K562 (cell line): ENCODE data around the gene TNPO3.

ENCODE experiments used
- BRCA1 ChIP-seq, 2 experiments: fragments of 450-650 bp in 1 of 2; sonication (generic) in 1 of 2; formaldehyde crosslinking in 1 of 2; IDR thresholded peaks; 2 replicates each; pipeline versions ENCODE4 v1.5.0 to v1.6.1; 2017 to 2020; ENCODE audit warnings: mild to moderate bottlenecking in 1 of 2, missing genetic modification reagents in 1 of 2
- CHD2 ChIP-seq: IDR thresholded peaks from 2 replicates; pipeline ENCODE4 v1.6.1; 2011; ENCODE audit warnings: low read depth, low read length
- CTCF ChIP-seq, 3 experiments: IDR thresholded peaks in 2 of 3; conservative IDR thresholded peaks in 1 of 3; 2 replicates each; pipeline ENCODE4 v1.5.1; 2011 to 2012; ENCODE audit warnings: low read length in 3 of 3, mild to moderate bottlenecking in 3 of 3, control low read depth in 2 of 3, improper control_type of control experiment in 1 of 3, inconsistent platforms in 1 of 3, low read depth in 1 of 3, mixed read lengths in 1 of 3, moderate library complexity in 1 of 3; ENCODE audit not compliant: insufficient read depth in 2 of 3
- MTA3 ChIP-seq: fragments of 450-650 bp; formaldehyde crosslinking; IDR thresholded peaks from 2 replicates; pipeline ENCODE4 v1.6.1; 2017; ENCODE audit warnings: mild to moderate bottlenecking, borderline replicate concordance
- RNF2 ChIP-seq: sonication (generic); IDR thresholded peaks from 2 replicates; pipeline ENCODE4 v1.6.1; 2016
- SP1 ChIP-seq: sonication (generic); formaldehyde crosslinking; IDR thresholded peaks from 2 replicates; pipeline ENCODE4 v1.8.1; 2022; ENCODE audit warnings: mild to moderate bottlenecking, missing genetic modification reagents

DNA sequence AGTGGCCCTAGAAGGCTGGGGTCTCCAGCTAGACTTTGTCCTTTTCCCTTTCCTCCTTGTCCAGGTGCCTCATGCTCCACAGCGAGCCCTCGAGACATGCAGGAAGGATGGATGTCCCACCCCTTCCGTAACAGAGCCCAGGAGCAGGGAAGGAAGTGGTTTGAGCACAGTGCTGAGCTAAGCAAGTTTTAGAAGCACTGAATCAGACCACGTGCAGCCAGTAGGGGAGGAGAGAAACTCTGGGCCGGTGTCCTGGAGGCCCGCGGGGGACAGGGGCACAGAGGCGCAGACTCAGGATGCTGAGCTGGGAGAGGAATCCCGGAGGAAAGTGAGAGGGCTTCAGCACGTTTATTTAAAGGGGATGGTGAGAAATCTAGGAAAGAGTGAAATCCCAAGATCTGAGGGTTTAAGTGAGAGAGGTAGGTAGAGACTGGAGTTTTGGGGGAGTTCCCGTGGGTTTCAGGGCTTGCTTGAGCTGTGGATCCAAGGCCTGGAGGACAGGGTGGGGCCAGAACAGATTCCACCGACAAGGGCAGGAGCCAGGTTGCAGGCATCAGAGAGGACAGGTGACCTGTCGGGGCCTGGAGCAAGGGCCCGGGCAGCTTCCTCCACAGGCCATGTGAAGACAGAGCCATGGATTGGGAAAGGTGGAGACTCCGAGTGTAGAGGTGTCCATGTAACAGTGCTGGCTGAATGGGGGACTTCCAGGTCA, 121.6 kb downstream of the TNPO3 start:
- no peak for TF ChIP-seq BRCA1 (IDR thresholded peaks at IDR 0.05)
- no peak for TF ChIP-seq BRCA1 (CRISPR knock-in tag; IDR thresholded peaks at IDR 0.05)
- TF ChIP-seq RNF2, result no peak
- TF ChIP-seq CTCF (IDR thresholded peaks at IDR 0.05 in 2 of 3, conservative IDR thresholded peaks at IDR 0.05 in 1 of 3; ENCODE audit: insufficient read depth in 2 of 3, low read depth in 1 of 3, low read length in 3 of 3), result no peak
- no peak for TF ChIP-seq SP1
- TF ChIP-seq CHD2, result no peak
- no peak for TF ChIP-seq MTA3
